Gastroesophageal sphincter (tissue), 3 donors: Measurements from ENCODE around the gene RCOR3.

Source experiments
- CTCF ChIP-seq, 4 experiments: fragments of 200-600 bp in 2 of 4; fragments of 450-650 bp in 2 of 4; sonication (generic) in 1 of 4; IDR thresholded peaks; one replicate each; pipeline ENCODE4 v1.5.1; 2017 to 2019; ENCODE audit warnings: antibody characterized with exemption in 4 of 4, mild to moderate bottlenecking in 2 of 4, moderate library complexity in 2 of 4
- EP300 ChIP-seq: sonication (generic); formaldehyde crosslinking; IDR thresholded peaks from one replicate; pipeline ENCODE4 v1.6.1; 2017; ENCODE audit warnings: antibody characterized with exemption, mild to moderate bottlenecking
- POLR2A ChIP-seq, 2 donors: fragments of 450-650 bp; IDR thresholded peaks; one replicate each; pipeline ENCODE4 v1.6.1; 2017; ENCODE audit warnings: antibody characterized with exemption in 2 of 2, mild to moderate bottlenecking in 2 of 2, moderate library complexity in 1 of 2
- POLR2AphosphoS5 ChIP-seq: sonication (generic); formaldehyde crosslinking; IDR thresholded peaks from one replicate; pipeline ENCODE4 v1.6.1; 2017; ENCODE audit warnings: antibody characterized with exemption

- no peak for TF ChIP-seq POLR2AphosphoS5
- no peak for TF ChIP-seq POLR2A (IDR thresholded peaks at IDR 0.05)
- TF ChIP-seq CTCF (IDR thresholded peaks at IDR 0.05), result no peak
- no peak for TF ChIP-seq EP300
Observed at GRCh38 chr1:211326140-211326527, 67.0 kb downstream of the RCOR3 start.
